Epithelial cell of esophagus (primary cell): ENCODE data around the gene ACCS.

Experiments used
- DNase-seq: peaks from one replicate; pipeline ENCODE4 v3.0.0; 2010; ENCODE audit warnings: low read depth
- H3K4me3 ChIP-seq: 2 replicates; pipeline ENCODE4 v1.5.1; 2011; ENCODE audit warnings: mild to moderate bottlenecking, low read length, control low read depth
- CTCF ChIP-seq: IDR thresholded peaks from 2 replicates; pipeline ENCODE4 v1.5.1; 2011; ENCODE audit warnings: low read depth, mild to moderate bottlenecking, low read length, control low read depth, inconsistent platforms; ENCODE audit not compliant: insufficient read depth; ENCODE audit errors: missing control alignments

ACCS gene

GRCh38 chr11:44096360-44097185 is 30.5 kb downstream of the ACCS start:
- peak overlapping the region; percentile 71 for H3K4me3 ChIP-seq

GRCh38 chr11:44097821-44098220 is 31.8 kb downstream of the ACCS start:
- TF ChIP-seq CTCF: no peak
- DNase-seq: peak; percentile 79
- H3K4me3 ChIP-seq: no peak overlapping the region

More at GRCh38 chr11:44096360-44097185, 30.5 kb downstream of the ACCS start:
- no peak for TF ChIP-seq CTCF
- DNase-seq: peak; percentile 94

DNA sequence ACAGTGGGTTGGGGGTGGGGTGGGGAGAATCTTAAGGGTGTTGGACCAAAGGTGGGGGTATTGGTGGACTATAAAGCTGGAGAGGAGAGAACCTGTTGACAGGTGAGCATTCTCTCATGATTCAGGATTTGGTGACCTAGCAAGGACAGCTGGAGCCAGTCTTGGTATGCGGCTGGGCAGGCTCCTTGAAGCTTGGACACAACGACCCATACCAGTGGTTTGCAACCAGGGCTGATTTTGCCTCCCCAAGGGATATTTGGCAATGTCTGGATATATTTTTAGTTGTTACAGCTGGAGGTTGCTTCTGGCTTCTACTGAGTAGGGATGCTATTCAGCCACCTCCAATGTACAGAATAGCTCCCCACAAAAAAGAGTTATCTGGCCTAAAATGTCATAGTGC is 35.0 kb downstream of the ACCS start:
- TF ChIP-seq CTCF: no peak
- no peak overlapping the region for H3K4me3 ChIP-seq
- DNase-seq: no peak

DNA sequence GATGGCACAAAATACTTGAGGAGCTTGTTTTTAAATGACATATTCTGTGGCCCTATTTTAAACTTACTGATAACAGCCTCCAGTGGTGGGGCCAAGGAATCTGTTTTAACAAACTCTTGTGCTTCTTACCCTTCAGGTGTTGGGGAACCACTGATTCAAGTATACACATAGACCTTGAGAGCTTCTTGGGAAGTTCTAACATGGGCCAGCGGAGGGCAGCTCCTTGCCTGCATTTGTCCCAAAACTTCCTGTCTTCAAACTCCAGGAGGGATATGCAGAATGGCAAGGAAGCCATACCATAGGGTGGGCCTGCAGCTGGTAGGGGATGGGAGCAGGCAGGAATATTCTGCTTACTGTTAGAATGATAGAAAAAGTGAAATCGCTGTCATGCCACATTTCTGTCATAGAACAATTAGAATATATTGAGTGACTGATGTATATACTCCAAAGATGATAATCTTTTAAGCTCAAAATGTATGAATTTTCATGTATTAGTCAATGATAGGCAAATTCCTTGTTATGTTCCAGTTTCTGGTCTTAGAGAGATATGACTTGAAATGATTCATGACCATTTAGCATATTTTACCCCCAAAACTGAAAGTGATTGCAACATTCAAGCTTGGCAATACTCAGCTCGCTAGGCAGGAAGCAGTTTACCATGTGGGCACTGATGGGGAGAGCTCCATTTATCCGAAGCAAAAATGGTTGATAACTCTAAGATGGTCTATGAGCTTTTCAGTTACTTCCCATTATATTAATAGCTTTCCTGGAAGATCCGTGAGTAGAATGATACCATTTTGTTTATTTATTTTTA is 38.6 kb downstream of the ACCS start:
- no peak overlapping the region for H3K4me3 ChIP-seq
- peak; percentile 5 for TF ChIP-seq CTCF
- DNase-seq: peak; percentile 5

GRCh38 chr11:44108260-44108659 is 42.2 kb downstream of the ACCS start:
- H3K4me3 ChIP-seq: no peak overlapping the region
- no peak for TF ChIP-seq CTCF
- DNase-seq: no peak

GRCh38 chr11:44110231-44110679 is 44.2 kb downstream of the ACCS start:
- TF ChIP-seq CTCF: peak; percentile 86
- no peak overlapping the region for H3K4me3 ChIP-seq
- DNase-seq: peak; percentile 53
